ENCODE data around the gene DAPK2. TPM values are rescaled to one million over a fixed set of nuclear protein-coding genes. Genes with fewer than 3 reads are reported as not detected.

Gene DAPK2
- total RNA-seq, result 10 to 100 TPM; 13.1 to 30.8 (median 26.4) TPM

GRCh38 chr15:64046421-64047153, at the start of gene DAPK2:
Gene DAPK2, minus strand, starts transcription at chr15:64046485. Its CDS starts 6,224 bp downstream, at chr15:64040261.
- Histone ChIP-seq H3K9me3 (no peaks in the 10 kb centered on the region), H3K27ac (peak within 1 kb of the TSS; percentile 52), H3K36me3 (no peaks in the 10 kb centered on the region), H3K4me3 (peak within 1 kb of the TSS; percentile 59), H3K27me3 (no peaks in the 10 kb centered on the region), H3K4me1 (peaks cover 19% of the 10 kb centered on the region)
- TF ChIP-seq CTCF (IDR thresholded peaks at IDR 0.05), result peak; percentile 31 to 83
- TF ChIP-seq POLR2A (IDR thresholded peaks at IDR 0.05), result no peak
- WGBS, result 16% methylated on average over 12 of the region's 50 CpGs
- peak in 1 of 2 donors; percentile 71 for DNase-seq (ENCODE audit: low spot score in 2 of 2)

GRCh38 chr15:64095431-64095794, 49.1 kb upstream of the DAPK2 start:
- H3K36me3 ChIP-seq, result no peaks in the 10 kb centered on the region
- WGBS, result 52% methylated on average over 4 of the region's 4 CpGs
- H3K4me1 ChIP-seq, result peaks cover 78% of the 10 kb centered on the region
- H3K27ac ChIP-seq, result peak overlapping the region; percentile 86
- TF ChIP-seq CTCF (IDR thresholded peaks at IDR 0.05) (no peak), POLR2AphosphoS5 (IDR thresholded peaks at IDR 0.05) (no peak)
- peak overlapping the region; percentile 95 for H3K4me3 ChIP-seq
- H3K27me3 ChIP-seq, result no peaks in the 10 kb centered on the region
- no peak for DNase-seq (ENCODE audit: low spot score in 2 of 2)
- no peaks in the 10 kb centered on the region for H3K9me3 ChIP-seq

- Histone ChIP-seq H3K36me3 (peaks cover 5% of the 10 kb centered on the region), H3K4me1 (peaks cover 69% of the 10 kb centered on the region), H3K9me3 (no peaks in the 10 kb centered on the region), H3K4me3 (peak within 1 kb of the TSS; percentile 64), H3K27me3 (no peaks in the 10 kb centered on the region), H3K27ac (peak within 1 kb of the TSS; percentile 87)
- TF ChIP-seq POLR2A (IDR thresholded peaks at IDR 0.05) (peak in 1 of 2 donors; percentile 41), POLR2AphosphoS5 (IDR thresholded peaks at IDR 0.05) (peak in 2 of 3 donors; percentile 61 to 66), CTCF (IDR thresholded peaks at IDR 0.05) (no peak), EP300 (IDR thresholded peaks at IDR 0.05) (no peak)
- 0% methylated on average over 41 of the region's 41 CpGs for WGBS
- DNase-seq (ENCODE audit: low spot score in 2 of 2), result peak; percentile 96 to 98
Measured at GRCh38 chr15:64093627-64094417, 47.5 kb upstream of the DAPK2 start, which contains the start of gene CIAO2A. Gene CIAO2A, minus strand, starts transcription at chr15:64093838. Its CDS starts 70 bp downstream, at chr15:64093768.

- WGBS, result 4% methylated on average over 15 of the region's 22 CpGs
- no peaks in the 10 kb centered on the region for H3K27me3 ChIP-seq
- peaks cover 61% of the 10 kb centered on the region for H3K4me1 ChIP-seq
- H3K4me3 ChIP-seq, result peak overlapping the region; percentile 64
- no peak for DNase-seq (ENCODE audit: low spot score in 2 of 2)
- H3K9me3 ChIP-seq, result no peaks in the 10 kb centered on the region
- TF ChIP-seq POLR2A (IDR thresholded peaks at IDR 0.05) (no peak), EP300 (IDR thresholded peaks at IDR 0.05) (no peak), CTCF (IDR thresholded peaks at IDR 0.05) (no peak), POLR2AphosphoS5 (IDR thresholded peaks at IDR 0.05) (no peak)
- H3K27ac ChIP-seq, result peak overlapping the region; percentile 87
- peaks cover 11% of the 10 kb centered on the region for H3K36me3 ChIP-seq
Measured at GRCh38 chr15:64092864-64093626, 46.8 kb upstream of the DAPK2 start.
